ENCODE measurements around the gene GATAD2A.

Gene GATAD2A

DNA sequence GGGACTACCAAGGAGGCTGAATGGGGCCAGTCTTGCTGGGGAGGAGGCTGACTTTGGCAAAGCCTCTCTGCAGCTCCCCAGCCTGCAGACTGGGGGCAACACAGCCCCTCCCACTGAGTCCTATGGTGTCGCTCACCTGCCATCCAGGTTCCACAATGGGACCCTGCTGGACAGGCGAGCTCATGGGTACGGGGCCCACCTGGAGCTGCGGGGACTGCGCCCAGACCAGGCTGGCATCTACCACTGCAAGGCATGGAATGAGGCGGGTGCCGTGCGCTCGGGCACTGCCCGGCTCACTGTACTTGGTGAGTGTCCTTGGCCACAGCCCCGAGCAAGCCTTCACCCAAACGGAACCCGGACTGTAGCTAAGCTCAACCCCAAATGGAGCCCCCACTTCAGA, 137.6 kb downstream of the GATAD2A start:
- TF ChIP-seq FOXP2 (optimal IDR thresholded peaks at IDR 0.05; ENCODE audit: borderline replicate concordance, extremely low read depth, extremely low read length, insufficient read depth) (no peak), POLR2AphosphoS5 (IDR thresholded peaks at IDR 0.05; ENCODE audit: low read depth, low read length) (no peak), SIN3A (IDR thresholded peaks at IDR 0.05; ENCODE audit: borderline replicate concordance, insufficient read depth, low read length) (no peak), TAF1 (IDR thresholded peaks at IDR 0.05; ENCODE audit: borderline replicate concordance, insufficient read depth, low read length) (no peak)
- TF ChIP-seq, protein P1, sequence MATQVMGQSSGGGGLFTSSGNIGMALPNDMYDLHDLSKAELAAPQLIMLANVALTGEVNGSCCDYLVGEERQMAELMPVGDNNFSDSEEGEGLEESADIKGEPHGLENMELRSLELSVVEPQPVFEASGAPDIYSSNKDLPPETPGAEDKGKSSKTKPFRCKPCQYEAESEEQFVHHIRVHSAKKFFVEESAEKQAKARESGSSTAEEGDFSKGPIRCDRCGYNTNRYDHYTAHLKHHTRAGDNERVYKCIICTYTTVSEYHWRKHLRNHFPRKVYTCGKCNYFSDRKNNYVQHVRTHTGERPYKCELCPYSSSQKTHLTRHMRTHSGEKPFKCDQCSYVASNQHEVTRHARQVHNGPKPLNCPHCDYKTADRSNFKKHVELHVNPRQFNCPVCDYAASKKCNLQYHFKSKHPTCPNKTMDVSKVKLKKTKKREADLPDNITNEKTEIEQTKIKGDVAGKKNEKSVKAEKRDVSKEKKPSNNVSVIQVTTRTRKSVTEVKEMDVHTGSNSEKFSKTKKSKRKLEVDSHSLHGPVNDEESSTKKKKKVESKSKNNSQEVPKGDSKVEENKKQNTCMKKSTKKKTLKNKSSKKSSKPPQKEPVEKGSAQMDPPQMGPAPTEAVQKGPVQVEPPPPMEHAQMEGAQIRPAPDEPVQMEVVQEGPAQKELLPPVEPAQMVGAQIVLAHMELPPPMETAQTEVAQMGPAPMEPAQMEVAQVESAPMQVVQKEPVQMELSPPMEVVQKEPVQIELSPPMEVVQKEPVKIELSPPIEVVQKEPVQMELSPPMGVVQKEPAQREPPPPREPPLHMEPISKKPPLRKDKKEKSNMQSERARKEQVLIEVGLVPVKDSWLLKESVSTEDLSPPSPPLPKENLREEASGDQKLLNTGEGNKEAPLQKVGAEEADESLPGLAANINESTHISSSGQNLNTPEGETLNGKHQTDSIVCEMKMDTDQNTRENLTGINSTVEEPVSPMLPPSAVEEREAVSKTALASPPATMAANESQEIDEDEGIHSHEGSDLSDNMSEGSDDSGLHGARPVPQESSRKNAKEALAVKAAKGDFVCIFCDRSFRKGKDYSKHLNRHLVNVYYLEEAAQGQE (IDR thresholded peaks at IDR 0.05; ENCODE audit: insufficient read depth in 1 of 2, low read depth in 2 of 2, low read length in 2 of 2): no peak

DNA sequence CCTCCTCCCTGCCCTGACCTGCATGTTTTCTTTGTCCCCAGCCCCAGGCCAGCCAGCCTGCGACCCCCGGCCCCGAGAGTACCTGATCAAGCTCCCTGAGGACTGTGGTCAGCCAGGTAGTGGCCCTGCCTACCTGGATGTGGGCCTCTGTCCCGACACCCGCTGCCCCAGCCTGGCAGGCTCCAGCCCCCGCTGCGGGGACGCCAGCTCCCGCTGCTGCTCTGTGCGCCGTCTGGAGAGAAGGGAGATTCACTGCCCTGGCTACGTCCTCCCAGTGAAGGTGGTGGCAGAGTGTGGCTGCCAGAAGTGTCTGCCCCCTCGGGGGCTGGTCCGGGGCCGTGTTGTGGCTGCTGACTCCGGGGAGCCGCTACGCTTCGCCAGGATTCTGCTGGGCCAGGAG, 138.2 kb downstream of the GATAD2A start:
- TF ChIP-seq SIN3A (IDR thresholded peaks at IDR 0.05; ENCODE audit: borderline replicate concordance, insufficient read depth, low read length) (no peak), TAF1 (IDR thresholded peaks at IDR 0.05; ENCODE audit: borderline replicate concordance, insufficient read depth, low read length) (no peak), FOXP2 (optimal IDR thresholded peaks at IDR 0.05; ENCODE audit: borderline replicate concordance, extremely low read depth, extremely low read length, insufficient read depth) (no peak), POLR2AphosphoS5 (IDR thresholded peaks at IDR 0.05; ENCODE audit: low read depth, low read length) (no peak)
- TF ChIP-seq, protein P1 (IDR thresholded peaks at IDR 0.05; ENCODE audit: insufficient read depth in 1 of 2, low read depth in 2 of 2, low read length in 2 of 2): no peak

DNA sequence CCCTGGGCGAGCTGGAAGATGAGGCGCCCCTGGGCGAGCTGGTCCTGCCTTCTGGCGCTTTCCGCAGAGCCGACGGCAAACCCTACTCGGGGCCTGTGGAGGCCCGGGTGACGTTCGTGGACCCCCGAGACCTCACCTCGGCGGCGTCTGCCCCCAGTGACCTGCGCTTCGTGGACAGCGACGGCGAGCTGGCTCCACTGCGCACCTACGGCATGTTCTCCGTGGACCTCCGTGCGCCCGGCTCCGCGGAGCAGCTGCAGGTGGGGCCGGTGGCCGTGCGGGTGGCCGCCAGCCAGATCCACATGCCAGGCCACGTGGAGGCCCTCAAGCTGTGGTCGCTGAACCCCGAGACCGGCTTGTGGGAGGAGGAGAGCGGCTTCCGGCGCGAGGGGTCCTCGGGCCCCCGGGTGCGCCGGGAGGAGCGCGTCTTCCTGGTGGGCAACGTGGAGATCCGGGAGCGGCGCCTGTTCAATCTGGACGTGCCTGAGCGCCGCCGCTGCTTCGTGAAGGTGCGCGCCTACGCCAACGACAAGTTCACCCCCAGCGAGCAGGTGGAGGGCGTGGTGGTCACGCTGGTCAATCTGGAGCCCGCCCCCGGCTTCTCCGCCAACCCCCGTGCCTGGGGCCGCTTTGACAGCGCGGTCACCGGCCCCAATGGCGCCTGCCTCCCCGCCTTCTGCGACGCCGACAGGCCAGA, 138.9 kb downstream of the GATAD2A start:
- TF ChIP-seq TAF1 (IDR thresholded peaks at IDR 0.05; ENCODE audit: borderline replicate concordance, insufficient read depth, low read length): no peak
- TF ChIP-seq POLR2AphosphoS5 (IDR thresholded peaks at IDR 0.05; ENCODE audit: low read depth, low read length): no peak
- TF ChIP-seq FOXP2 (optimal IDR thresholded peaks at IDR 0.05; ENCODE audit: borderline replicate concordance, extremely low read depth, extremely low read length, insufficient read depth): no peak
- TF ChIP-seq, protein P1 (IDR thresholded peaks at IDR 0.05; ENCODE audit: insufficient read depth in 1 of 2, low read depth in 2 of 2, low read length in 2 of 2): no peak
- TF ChIP-seq SIN3A (IDR thresholded peaks at IDR 0.05; ENCODE audit: borderline replicate concordance, insufficient read depth, low read length): no peak

DNA sequence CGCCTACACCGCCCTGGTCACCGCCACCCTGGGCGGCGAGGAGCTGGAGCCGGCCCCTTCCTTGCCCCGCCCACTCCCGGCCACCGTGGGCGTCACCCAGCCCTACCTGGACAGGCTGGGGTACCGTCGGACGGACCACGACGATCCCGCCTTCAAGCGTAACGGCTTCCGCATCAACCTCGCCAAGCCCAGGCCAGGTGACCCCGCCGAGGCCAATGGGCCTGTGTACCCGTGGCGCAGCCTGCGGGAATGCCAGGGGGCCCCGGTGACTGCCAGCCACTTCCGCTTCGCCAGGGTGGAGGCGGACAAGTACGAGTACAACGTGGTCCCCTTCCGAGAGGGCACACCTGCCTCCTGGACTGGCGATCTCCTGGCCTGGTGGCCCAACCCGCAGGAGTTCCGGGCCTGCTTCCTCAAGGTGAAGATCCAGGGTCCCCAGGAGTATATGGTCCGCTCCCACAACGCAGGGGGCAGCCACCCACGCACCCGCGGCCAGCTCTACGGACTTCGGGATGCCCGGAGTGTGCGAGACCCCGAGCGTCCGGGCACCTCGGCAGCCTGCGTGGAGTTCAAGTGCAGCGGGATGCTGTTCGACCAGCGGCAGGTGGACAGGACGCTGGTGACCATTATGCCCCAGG, 139.6 kb downstream of the GATAD2A start:
- TF ChIP-seq TAF1 (IDR thresholded peaks at IDR 0.05; ENCODE audit: borderline replicate concordance, insufficient read depth, low read length): no peak
- TF ChIP-seq, protein P1 (IDR thresholded peaks at IDR 0.05; ENCODE audit: insufficient read depth in 1 of 2, low read depth in 2 of 2, low read length in 2 of 2): no peak
